GM18873 (cell line): ENCODE measurements around the gene FGF1.

Experiments used
- ATAC-seq: cut with Tn5 transposase; IDR thresholded peaks from one replicate; pipeline ENCODE4 v1.9.1; 2021; ENCODE audit warnings: mild to moderate bottlenecking, moderate library complexity, moderate number of reproducible peaks; ENCODE audit not compliant: unreplicated experiment, low FRiP score

The FGF1 gene

GRCh38 chr5:142589720-142590119, 96.2 kb downstream of the FGF1 start:
- no peak for ATAC-seq

- ATAC-seq: no peak
Observed at GRCh38 chr5:142587354-142587965, 98.4 kb downstream of the FGF1 start.

- no peak for ATAC-seq
Observed at GRCh38 chr5:142586552-142586951, 99.3 kb downstream of the FGF1 start.

GRCh38 chr5:142585451-142585850, 100.4 kb downstream of the FGF1 start:
- ATAC-seq: no peak

GRCh38 chr5:142584891-142585290, 101.0 kb downstream of the FGF1 start:
- ATAC-seq: no peak

GRCh38 chr5:142578161-142578830, 107.6 kb downstream of the FGF1 start:
- no peak for ATAC-seq

- no peak for ATAC-seq
Observed at GRCh38 chr5:142576804-142577203, 109.1 kb downstream of the FGF1 start.

- no peak for ATAC-seq
Observed at GRCh38 chr5:142576303-142576702, 109.6 kb downstream of the FGF1 start.

GRCh38 chr5:142572006-142572405, 113.9 kb downstream of the FGF1 start:
- no peak for ATAC-seq

- ATAC-seq: no peak
Observed at GRCh38 chr5:142571371-142571770, 114.5 kb downstream of the FGF1 start.

GRCh38 chr5:142569905-142570304, 116.0 kb downstream of the FGF1 start:
- no peak for ATAC-seq

GRCh38 chr5:142568996-142569335, 116.9 kb downstream of the FGF1 start:
- no peak for ATAC-seq

- no peak for ATAC-seq
Observed at GRCh38 chr5:142568283-142568995, 117.5 kb downstream of the FGF1 start.

- ATAC-seq: no peak
Observed at GRCh38 chr5:142561486-142562097, 124.3 kb downstream of the FGF1 start.

GRCh38 chr5:142561029-142561428, 124.9 kb downstream of the FGF1 start:
- no peak for ATAC-seq

- ATAC-seq: no peak
Observed at GRCh38 chr5:142552107-142552506, 133.8 kb downstream of the FGF1 start.

- ATAC-seq: no peak
Observed at GRCh38 chr5:142551338-142552067, 134.4 kb downstream of the FGF1 start.

- no peak for ATAC-seq
Observed at GRCh38 chr5:142550471-142550870, 135.4 kb downstream of the FGF1 start.

GRCh38 chr5:142549834-142550233, 136.1 kb downstream of the FGF1 start:
- ATAC-seq: no peak

GRCh38 chr5:142548739-142549275, 137.1 kb downstream of the FGF1 start:
- ATAC-seq: no peak
